ENCODE data around the gene RGMA.

- TF ChIP-seq GATA2 (IDR thresholded peaks at IDR 0.05; ENCODE audit: low read depth, low read length) (no peak), GATA3 (IDR thresholded peaks at IDR 0.05; ENCODE audit: low read depth, low read length) (no peak)
Observed at GRCh38 chr15:93086791-93087190, 2.2 kb downstream of the RGMA start.

All from SH-SY5Y (cell line).